UCSD-AML1 (cell line): ENCODE data around the gene ST6GALNAC3.

ENCODE experiments used
- DNase-seq: peaks from one replicate; lab custom pipeline; 2025; ENCODE audit not compliant: unreplicated experiment; lab: John Stamatoyannopoulos, UW

Gene ST6GALNAC3

GRCh38 chr1:76674689-76675210 lies 600.2 kb downstream of the ST6GALNAC3 start:
- DNase-seq = no peak

GRCh38 chr1:76677416-76678405 lies 603.2 kb downstream of the ST6GALNAC3 start:
- no peak for DNase-seq

DNA sequence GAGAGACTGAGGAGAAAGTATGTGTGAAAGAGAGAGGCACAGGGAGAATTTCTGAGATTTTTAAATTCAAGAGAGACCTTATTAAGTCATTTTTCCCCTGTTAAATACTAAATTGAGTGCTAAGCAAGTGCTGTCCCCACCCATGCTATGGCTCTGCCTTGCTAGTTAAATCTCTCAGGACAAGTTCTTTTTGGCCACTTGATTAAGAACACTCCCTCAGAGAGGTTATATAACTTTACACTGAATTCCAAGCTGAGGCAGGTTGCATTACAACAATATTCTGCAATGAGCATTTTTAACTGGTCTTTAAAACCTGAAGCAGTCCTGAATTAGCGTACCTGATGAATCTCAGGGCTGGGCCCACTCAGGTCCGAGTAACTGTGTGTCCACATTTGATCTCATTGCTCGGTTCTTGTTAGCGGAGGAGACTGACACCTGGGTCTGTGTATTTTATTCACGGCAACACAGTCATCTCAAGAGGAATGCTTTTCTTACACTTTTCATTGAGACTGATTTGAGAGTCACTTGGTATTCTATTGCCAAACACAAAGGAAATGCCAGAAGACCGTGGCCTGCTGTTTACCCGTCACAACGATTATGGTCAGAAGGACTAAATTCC lies 605.1 kb downstream of the ST6GALNAC3 start:
- DNase-seq = no peak

GRCh38 chr1:76680651-76681050 lies 606.1 kb downstream of the ST6GALNAC3 start:
- DNase-seq = no peak

- no peak for DNase-seq
Measured at GRCh38 chr1:76682138-76682537, 607.6 kb downstream of the ST6GALNAC3 start.
